Mesenchymal stem cell (in vitro differentiated cells and primary cell): ENCODE data around the gene PRKCD. TPM values are rescaled to one million over a fixed set of nuclear protein-coding genes. Genes with fewer than 3 reads are reported as not detected.

Experiments used
- DNase-seq: peaks from one replicate; pipeline ENCODE4 v3.0.0-alpha.2; 2013
- H2AFZ ChIP-seq: one replicate; pipeline ENCODE4 v1.6.1; 2013; ENCODE audit warnings: low read depth, mild to moderate bottlenecking, control low read depth, inconsistent platforms, low read length, moderate library complexity
- H2AK5ac ChIP-seq: 2 replicates; pipeline ENCODE4 v1.6.1; 2013; ENCODE audit warnings: low read length, moderate library complexity, mild to moderate bottlenecking, inconsistent platforms; ENCODE audit not compliant: severe bottlenecking
- H2BK120ac ChIP-seq: one replicate; pipeline ENCODE4 v1.6.1; 2013; ENCODE audit warnings: low read depth, mild to moderate bottlenecking, inconsistent platforms, low read length, moderate library complexity
- H2BK12ac ChIP-seq, 2 experiments: one replicate each; pipeline ENCODE4 v1.6.1; 2013; ENCODE audit warnings: inconsistent platforms in 2 of 2, low read length in 2 of 2, mild to moderate bottlenecking in 2 of 2, moderate library complexity in 2 of 2, control low read depth in 1 of 2
- H2BK15ac ChIP-seq: one replicate; pipeline ENCODE4 v1.6.1; 2013; ENCODE audit warnings: mild to moderate bottlenecking, low read depth, inconsistent platforms; ENCODE audit not compliant: poor library complexity, severe bottlenecking
- H2BK5ac ChIP-seq: 2 replicates; pipeline ENCODE4 v1.6.1; 2013; ENCODE audit warnings: low read depth, mild to moderate bottlenecking, low read length, control low read depth, inconsistent platforms; ENCODE audit not compliant: poor library complexity, severe bottlenecking
- H3K14ac ChIP-seq, 2 experiments: one replicate each; pipeline ENCODE4 v1.6.1; 2013; ENCODE audit warnings: inconsistent platforms in 2 of 2, low read length in 2 of 2, control low read depth in 1 of 2, mild to moderate bottlenecking in 1 of 2, moderate library complexity in 1 of 2
- H3K18ac ChIP-seq, 2 experiments: one replicate each; pipeline ENCODE4 v1.6.1; 2013; ENCODE audit warnings: inconsistent platforms in 2 of 2, low read length in 2 of 2, control low read depth in 1 of 2, low read depth in 1 of 2, mild to moderate bottlenecking in 1 of 2
- H3K23ac ChIP-seq, 2 experiments: one replicate each; pipeline ENCODE4 v1.6.1; 2013; ENCODE audit warnings: inconsistent platforms in 2 of 2, low read length in 2 of 2, mild to moderate bottlenecking in 2 of 2, moderate library complexity in 2 of 2, control low read depth in 1 of 2
- H3K27ac ChIP-seq: 2 replicates; pipeline ENCODE4 v1.5.1; 2013; ENCODE audit warnings: mild to moderate bottlenecking, moderate library complexity, low read length, control low read depth, inconsistent platforms; ENCODE audit not compliant: poor library complexity, severe bottlenecking
- H3K27me3 ChIP-seq, 2 experiments: 2 replicates each; pipeline versions ENCODE4 v1.6.1 to v1.7.0; 2013; ENCODE audit warnings: low read length in 2 of 2, mild to moderate bottlenecking in 2 of 2, moderate library complexity in 2 of 2, control low read depth in 1 of 2, inconsistent platforms in 1 of 2; ENCODE audit not compliant: control insufficient read depth in 1 of 2, insufficient read depth in 1 of 2
- H3K36me3 ChIP-seq, 2 experiments: 2 replicates each; pipeline versions ENCODE4 v1.6.1 to v1.7.0; 2013; ENCODE audit warnings: low read length in 2 of 2, control low read depth in 1 of 2, inconsistent platforms in 1 of 2, low read depth in 1 of 2, mild to moderate bottlenecking in 1 of 2; ENCODE audit not compliant: insufficient read depth in 2 of 2, control insufficient read depth in 1 of 2
- H3K4ac ChIP-seq, 2 experiments: one replicate each; pipeline ENCODE4 v1.6.1; 2013; ENCODE audit warnings: inconsistent platforms in 2 of 2, low read length in 2 of 2, mild to moderate bottlenecking in 2 of 2, moderate library complexity in 2 of 2, control low read depth in 1 of 2, low read depth in 1 of 2
- H3K4me1 ChIP-seq: 2 replicates; pipeline ENCODE4 v1.6.1; 2013; ENCODE audit warnings: low read depth, low read length, control low read depth; ENCODE audit not compliant: control insufficient read depth, insufficient read depth
- H3K4me2 ChIP-seq: 2 replicates; pipeline ENCODE4 v1.6.1; 2013; ENCODE audit warnings: low read length, mild to moderate bottlenecking, inconsistent platforms; ENCODE audit not compliant: poor library complexity, severe bottlenecking
- H3K4me3 ChIP-seq, 2 experiments: 2 replicates each; pipeline versions ENCODE4 v1.5.1 to v1.7.0; 2013; ENCODE audit warnings: low read length in 2 of 2, mild to moderate bottlenecking in 2 of 2, control low read depth in 1 of 2, low read depth in 1 of 2; ENCODE audit not compliant: insufficient read depth in 1 of 2
- H3K79me1 ChIP-seq: replicated peaks from 2 replicates; pipeline ENCODE4 v1.6.1; 2013; ENCODE audit warnings: mild to moderate bottlenecking, control low read depth, low read length, inconsistent platforms; ENCODE audit not compliant: poor library complexity, severe bottlenecking
- H3K9ac ChIP-seq: 2 replicates; pipeline ENCODE4 v1.7.0; 2013; ENCODE audit warnings: mild to moderate bottlenecking, low read length, moderate library complexity
- H3K9me3 ChIP-seq: 2 replicates; pipeline ENCODE4 v1.7.0; 2013; ENCODE audit warnings: mild to moderate bottlenecking, low read length; ENCODE audit not compliant: control insufficient read depth
- H4K8ac ChIP-seq: one replicate; pipeline ENCODE4 v1.6.1; 2013; ENCODE audit warnings: inconsistent platforms, mild to moderate bottlenecking, low read length, moderate library complexity
- H4K91ac ChIP-seq: one replicate; pipeline ENCODE4 v1.6.1; 2013; ENCODE audit warnings: mild to moderate bottlenecking, low read length, inconsistent platforms
- WGBS: methylation state at CpG from one replicate; pipeline ENCODE4 v1.1.7; 2013; ENCODE audit warnings: mixed read lengths; 5-methylcytosine and 5-hydroxymethylcytosine counted together
- polyA plus RNA-seq, 2 experiments: library from polyadenylated mRNA; stranded (reverse); fragments of 200-250 nt; gene quantifications; one replicate each; pipeline ENCODE4 v1.2.3, GENCODE V29; 2013

PRKCD gene
- 16.8 TPM for polyA plus RNA-seq (2013, experiment 1 of 2)
- 15.8 TPM for polyA plus RNA-seq (2013, experiment 2 of 2)

GRCh38 chr3:53160660-53161449 is at the start of gene PRKCD:
TSS of gene PRKCD (plus strand) at chr3:53161209. CDS start at chr3:53178423, 17,214 bp downstream.
- Histone ChIP-seq H2BK12ac (peak within 1 kb of the TSS in 1 of 2 experiments; percentile 84), H3K9me3 (no peaks in the 10 kb centered on the region), H2AFZ (peak within 1 kb of the TSS; percentile 87), H3K9ac (peak within 1 kb of the TSS; percentile 89), H3K4me1 (peaks cover 29% of the 10 kb centered on the region), H3K79me1 (peaks cover 10% of the 10 kb centered on the region), H4K8ac (peak within 1 kb of the TSS; percentile 74), H2BK120ac (peak within 1 kb of the TSS; percentile 76), H3K14ac (peak within 1 kb of the TSS; percentile 62 to 94), H2BK5ac (peak within 1 kb of the TSS; percentile 33), H3K4me2 (peak within 1 kb of the TSS; percentile 90), H2BK15ac (peak within 1 kb of the TSS; percentile 62), H2AK5ac (no peak within 1 kb of the TSS), H4K91ac (peak within 1 kb of the TSS; percentile 70), H3K27me3 (peaks cover 16 to 25% of the 10 kb centered on the region in 2 experiments), H3K27ac (no peak within 1 kb of the TSS), H3K4ac (peak within 1 kb of the TSS; percentile 24 to 82), H3K18ac (peak within 1 kb of the TSS; percentile 82 to 98), H3K23ac (peak within 1 kb of the TSS in 1 of 2 experiments; percentile 94), H3K4me3 (peak within 1 kb of the TSS; percentile 85 to 88), H3K36me3 (peaks cover 0 to 9% of the 10 kb centered on the region in 2 experiments)
- peak; percentile 79 for DNase-seq
- under 1% methylated on average over 56 of the region's 88 CpGs for WGBS

GRCh38 chr3:53111822-53112221 is 49.2 kb upstream of the PRKCD start:
- 92% methylated on average over 3 of the region's 3 CpGs for whole genome bisulfite sequencing
- DNase-seq: no peak
- no peak overlapping the region for H4K91ac ChIP-seq

GRCh38 chr3:53113293-53114010 is 47.6 kb upstream of the PRKCD start:
- Histone ChIP-seq H3K27ac (no peak overlapping the region), H3K18ac (no peak overlapping the region), H3K4me1 (peaks cover 8% of the 10 kb centered on the region), H3K9ac (peak overlapping the region; percentile 74), H2BK5ac (no peak overlapping the region), H3K4ac (no peak overlapping the region), H3K14ac (no peak overlapping the region), H2BK15ac (no peak overlapping the region), H4K8ac (no peak overlapping the region), H2AFZ (no peak overlapping the region), H3K4me2 (no peak overlapping the region), H3K79me1 (peaks cover 13% of the 10 kb centered on the region), H3K36me3 (peaks cover 29 to 42% of the 10 kb centered on the region in 2 experiments), H3K23ac (no peak overlapping the region), H3K27me3 (no peaks in the 10 kb centered on the region), H3K9me3 (no peaks in the 10 kb centered on the region), H3K4me3 (no peak overlapping the region), H4K91ac (no peak overlapping the region), H2BK12ac (no peak overlapping the region), H2BK120ac (no peak overlapping the region), H2AK5ac (peak overlapping the region; percentile 52)
- no CpG with 5 or more reads among the region's 1 CpG for WGBS
- no peak for DNase-seq

More at GRCh38 chr3:53111822-53112221, 49.2 kb upstream of the PRKCD start:
- Histone ChIP-seq H3K27me3 (no peaks in the 10 kb centered on the region), H3K4ac (no peak overlapping the region), H3K4me3 (no peak overlapping the region), H3K23ac (no peak overlapping the region), H3K9ac (no peak overlapping the region), H2BK5ac (no peak overlapping the region), H3K14ac (no peak overlapping the region), H3K36me3 (peaks cover 22 to 31% of the 10 kb centered on the region in 2 experiments), H3K4me2 (no peak overlapping the region), H2BK15ac (no peak overlapping the region), H2BK12ac (no peak overlapping the region), H3K18ac (no peak overlapping the region), H3K4me1 (peaks cover 8% of the 10 kb centered on the region), H3K79me1 (peaks cover 12% of the 10 kb centered on the region), H2BK120ac (no peak overlapping the region), H2AK5ac (no peak overlapping the region), H4K8ac (no peak overlapping the region), H2AFZ (no peak overlapping the region), H3K9me3 (no peaks in the 10 kb centered on the region), H3K27ac (no peak overlapping the region)

GRCh38 chr3:53114011-53114400 is 47.0 kb upstream of the PRKCD start:
- no peak overlapping the region for H3K27ac ChIP-seq
- no peak overlapping the region for H4K8ac ChIP-seq
- no peak overlapping the region for H3K18ac ChIP-seq
- H3K9me3 ChIP-seq: no peaks in the 10 kb centered on the region
- no peaks in the 10 kb centered on the region for H3K27me3 ChIP-seq
- no peak overlapping the region for H3K23ac ChIP-seq
- peak overlapping the region; percentile 74 for H3K9ac ChIP-seq
- peaks cover 6% of the 10 kb centered on the region for H3K4me1 ChIP-seq
- H3K4me3 ChIP-seq: no peak overlapping the region
- H3K14ac ChIP-seq: no peak overlapping the region
- DNase-seq: peak; percentile 78
- H3K36me3 ChIP-seq: peaks cover 31 to 44% of the 10 kb centered on the region in 2 experiments
- H2BK5ac ChIP-seq: no peak overlapping the region
- no peak overlapping the region for H3K4me2 ChIP-seq
- H2AK5ac ChIP-seq: peak overlapping the region; percentile 52
- WGBS: 4% methylated on average over 5 of the region's 5 CpGs
- H3K4ac ChIP-seq: no peak overlapping the region
- H4K91ac ChIP-seq: no peak overlapping the region
- peaks cover 14% of the 10 kb centered on the region for H3K79me1 ChIP-seq
- H2AFZ ChIP-seq: no peak overlapping the region
- no peak overlapping the region for H2BK12ac ChIP-seq
- no peak overlapping the region for H2BK120ac ChIP-seq
- H2BK15ac ChIP-seq: no peak overlapping the region
